WI38 (cell line): ENCODE data around the gene DDX52.

ENCODE experiments used
- H3K4me3 ChIP-seq: 2 replicates; pipeline ENCODE4 v1.5.1; 2011; ENCODE audit warnings: low read depth, mild to moderate bottlenecking, control low read depth, low read length
- TF ChIP-seq, protein P1 (sequence below): IDR thresholded peaks from 2 replicates; pipeline ENCODE4 v1.5.1; 2012; ENCODE audit warnings: low read depth, mild to moderate bottlenecking, control low read depth, low read length

DDX52 gene

DNA sequence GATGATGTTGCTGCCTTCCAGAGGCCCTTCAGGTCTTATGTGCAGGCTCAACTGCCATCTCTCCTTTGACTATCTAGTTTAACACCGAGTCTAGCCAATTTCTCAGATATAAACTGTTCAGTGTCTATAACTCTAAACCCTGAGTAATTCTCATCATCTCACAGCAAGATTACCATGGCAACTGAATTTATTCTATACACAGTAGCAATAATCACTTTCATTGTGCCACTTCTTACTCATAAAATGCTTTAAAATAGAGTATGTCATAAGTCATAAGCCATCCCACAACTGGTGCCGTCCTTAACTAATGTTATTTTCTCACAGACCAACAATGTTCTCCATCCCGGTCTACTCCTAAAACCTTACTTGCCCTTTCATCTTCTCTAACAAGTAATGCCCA lies 79.0 kb downstream of the DDX52 start:
- TF ChIP-seq, protein P1, sequence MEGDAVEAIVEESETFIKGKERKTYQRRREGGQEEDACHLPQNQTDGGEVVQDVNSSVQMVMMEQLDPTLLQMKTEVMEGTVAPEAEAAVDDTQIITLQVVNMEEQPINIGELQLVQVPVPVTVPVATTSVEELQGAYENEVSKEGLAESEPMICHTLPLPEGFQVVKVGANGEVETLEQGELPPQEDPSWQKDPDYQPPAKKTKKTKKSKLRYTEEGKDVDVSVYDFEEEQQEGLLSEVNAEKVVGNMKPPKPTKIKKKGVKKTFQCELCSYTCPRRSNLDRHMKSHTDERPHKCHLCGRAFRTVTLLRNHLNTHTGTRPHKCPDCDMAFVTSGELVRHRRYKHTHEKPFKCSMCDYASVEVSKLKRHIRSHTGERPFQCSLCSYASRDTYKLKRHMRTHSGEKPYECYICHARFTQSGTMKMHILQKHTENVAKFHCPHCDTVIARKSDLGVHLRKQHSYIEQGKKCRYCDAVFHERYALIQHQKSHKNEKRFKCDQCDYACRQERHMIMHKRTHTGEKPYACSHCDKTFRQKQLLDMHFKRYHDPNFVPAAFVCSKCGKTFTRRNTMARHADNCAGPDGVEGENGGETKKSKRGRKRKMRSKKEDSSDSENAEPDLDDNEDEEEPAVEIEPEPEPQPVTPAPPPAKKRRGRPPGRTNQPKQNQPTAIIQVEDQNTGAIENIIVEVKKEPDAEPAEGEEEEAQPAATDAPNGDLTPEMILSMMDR = no peak
- no peak overlapping the region for H3K4me3 ChIP-seq

DNA sequence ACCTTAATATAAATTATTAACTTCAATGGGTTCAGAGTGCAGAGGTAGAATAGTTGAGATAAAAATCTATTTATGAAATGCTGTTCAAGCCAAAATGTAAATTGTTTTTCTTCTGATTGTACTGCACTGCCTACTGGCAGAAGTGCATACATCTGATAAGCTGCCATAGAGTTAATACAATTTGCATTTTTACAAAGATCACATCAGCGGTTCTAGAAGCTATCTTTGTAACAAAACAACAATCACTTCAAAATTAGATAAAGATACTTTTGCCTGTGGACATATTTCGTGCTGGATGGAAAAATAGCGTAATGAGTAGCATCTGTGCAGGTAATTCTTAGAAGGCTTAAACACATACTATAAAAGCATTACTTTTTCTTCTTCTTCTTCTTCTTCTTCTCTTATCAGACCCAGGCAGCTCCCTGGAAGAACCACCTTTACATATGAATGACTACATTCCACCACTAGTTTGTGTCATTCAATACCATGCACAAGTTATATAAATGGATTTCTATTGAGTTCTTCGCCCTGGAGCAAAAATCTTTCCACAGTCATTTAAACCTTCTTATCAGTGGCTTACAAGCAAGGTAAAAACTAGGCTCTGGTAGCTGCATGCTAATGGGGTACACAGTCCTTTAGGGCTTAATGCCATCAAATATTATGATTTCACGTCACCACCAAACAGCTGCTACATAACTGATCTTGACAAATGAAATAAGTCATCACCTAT lies 81.1 kb downstream of the DDX52 start:
- no peak overlapping the region for H3K4me3 ChIP-seq

More for the DNA sequence above, 81.1 kb downstream of the DDX52 start:
- TF ChIP-seq, protein P1 = no peak
